K562 (cell line): ENCODE data around the gene BRME1. TPM values are rescaled to one million over a fixed set of nuclear protein-coding genes. Genes with fewer than 3 reads are reported as not detected.

ENCODE experiments used
- EP300 ChIP-seq: IDR thresholded peaks from 2 replicates; pipeline ENCODE4 v1.6.1; 2012; ENCODE audit warnings: low read length, improper control_type of control experiment
- POLR2H ChIP-seq: IDR thresholded peaks from 2 replicates; pipeline ENCODE4 v1.6.1; 2016; ENCODE audit warnings: missing genetic modification characterization, low read depth, mild to moderate bottlenecking, control low read depth, missing compliant biosample characterization, moderate library complexity
- POLR3G ChIP-seq: IDR thresholded peaks from 2 replicates; pipeline ENCODE4 v1.6.1; 2011; ENCODE audit not compliant: insufficient read length, insufficient replicate concordance; ENCODE audit errors: extremely low read depth
- PRPF4 ChIP-seq: fragments of 200-400 bp; formaldehyde crosslinking; IDR thresholded peaks from one replicate; pipeline ENCODE4 v1.6.1; 2017; ENCODE audit warnings: low read length, low read depth, mild to moderate bottlenecking; ENCODE audit not compliant: insufficient read depth, poor library complexity, severe bottlenecking
- SUPT5H ChIP-seq: fragments of 450-650 bp; IDR thresholded peaks from 2 replicates; pipeline ENCODE4 v1.6.1; 2016
- YY1 ChIP-seq, 3 experiments: IDR thresholded peaks; 2 replicates each; pipeline ENCODE4 v1.6.1; 2011; ENCODE audit warnings: low read length in 2 of 3, mild to moderate bottlenecking in 2 of 3, moderate library complexity in 2 of 3, borderline replicate concordance in 1 of 3, control low read depth in 1 of 3, low read depth in 1 of 3; ENCODE audit not compliant: insufficient read depth in 3 of 3, insufficient replicate concordance in 2 of 3, control insufficient read depth in 1 of 3, insufficient read length in 1 of 3; ENCODE audit errors: extremely low read depth in 1 of 3
- polyA plus RNA-seq, 8 experiments: library from polyadenylated mRNA; depleted of rRNA in 4 of 8; stranded (reverse) in 5 of 8; unstranded in 3 of 8; fragments of >200 nt; fragmentation: Nextera tagmentation in 2 of 8; fragmentation: Illumina TruSeq in 1 of 8; extraction: Ambion mirVana in 2 of 8; extraction: Trizol in 1 of 8; gene quantifications; 2 replicates each; pipeline versions ENCODE4 v1.2.1 to v1.2.3, GENCODE V29; 2011 to 2014; ENCODE audit warnings: inconsistent platforms in 1 of 8, missing spikeins in 1 of 8
- total RNA-seq, 7 experiments: library from RNA; depleted of rRNA in 6 of 7; stranded (reverse); fragments of >200 nt in 6 of 7; fragmentation: Illumina TruSeq in 2 of 7; extraction: Trizol in 2 of 7; gene quantifications; 2 replicates each; pipeline versions ENCODE4 v1.2.1 to v1.2.3, GENCODE V29; 2011 to 2021; ENCODE audit warnings: low replicate concordance in 1 of 7
- TF ChIP-seq, protein P1 (sequence below): sonication (generic); formaldehyde crosslinking; IDR thresholded peaks from 2 replicates; pipeline ENCODE4 v1.8.0; 2023; ENCODE audit warnings: mild to moderate bottlenecking, missing genetic modification reagents
- TF ChIP-seq, protein P2 (sequence below): IDR thresholded peaks from 3 replicates; pipeline ENCODE4 v1.6.1; 2011; ENCODE audit warnings: borderline replicate concordance, mild to moderate bottlenecking, moderate library complexity; ENCODE audit not compliant: insufficient read length; ENCODE audit errors: extremely low read depth
- TF ChIP-seq, protein P3 (sequence below): fragments of 450-650 bp; formaldehyde crosslinking; IDR thresholded peaks from 2 replicates; pipeline ENCODE4 v1.4.0; 2022; ENCODE audit warnings: mild to moderate bottlenecking, moderate library complexity
- TF ChIP-seq, protein P4 (sequence below): fragments of 200-800 bp; sonication (Bioruptor generic); IDR thresholded peaks from 2 replicates; pipeline ENCODE4 v1.6.1; 2017; ENCODE audit warnings: missing genetic modification characterization, missing compliant biosample characterization
- TF ChIP-seq, protein P5 (sequence below): fragments of 450-650 bp; conservative IDR thresholded peaks from 2 replicates; pipeline ENCODE4 v1.6.1; 2016; ENCODE audit warnings: missing genetic modification characterization, low read depth, mild to moderate bottlenecking, control low read depth, missing compliant biosample characterization

Gene BRME1
- total and polyA plus RNA-seq, 9 of the 15 experiments (the other 6 are each of a cell fraction or from before 2014, with no cell fraction given): 0.75 to 6.1 (median 3.6) TPM

DNA sequence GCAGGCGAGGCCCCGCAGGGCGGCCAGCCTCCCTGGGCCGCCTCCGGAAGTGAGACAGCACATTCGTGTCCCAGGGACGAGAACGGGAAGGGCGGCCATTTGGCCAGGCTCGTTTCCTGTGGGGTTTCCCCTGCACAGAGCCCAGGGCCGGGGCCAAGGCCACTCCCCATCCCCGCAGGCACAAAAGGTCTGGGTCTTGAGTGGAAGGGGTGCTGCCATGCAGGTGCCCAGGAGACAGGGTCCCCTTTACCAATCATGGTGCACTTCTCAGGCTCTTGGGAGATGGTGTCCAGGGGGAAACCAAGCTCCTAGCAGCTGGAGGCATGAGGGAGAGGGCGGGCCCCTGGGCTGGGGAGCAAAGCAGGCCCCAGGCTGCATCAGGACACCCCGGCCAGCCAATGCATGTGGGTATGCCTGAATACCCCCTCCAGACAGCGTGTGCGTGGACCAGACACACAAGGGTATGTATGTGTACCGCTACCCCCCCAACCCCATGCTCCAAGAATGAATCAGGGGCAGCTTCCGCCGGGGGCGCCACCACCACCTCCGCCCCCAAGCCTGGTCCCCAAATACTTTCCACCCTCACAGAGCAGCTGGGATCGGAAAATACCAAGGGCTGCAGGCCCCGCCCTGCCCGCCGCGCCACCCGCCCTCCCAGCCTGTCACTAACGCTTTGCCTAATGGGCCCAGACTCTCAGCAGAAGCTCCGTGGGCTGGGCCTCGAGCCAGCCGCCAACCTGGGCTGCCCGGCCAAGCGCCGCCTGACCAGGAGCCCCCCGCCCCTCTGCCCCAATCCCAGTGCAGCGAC is 66.6 kb downstream of the BRME1 start (continued):
- TF ChIP-seq, protein P1, sequence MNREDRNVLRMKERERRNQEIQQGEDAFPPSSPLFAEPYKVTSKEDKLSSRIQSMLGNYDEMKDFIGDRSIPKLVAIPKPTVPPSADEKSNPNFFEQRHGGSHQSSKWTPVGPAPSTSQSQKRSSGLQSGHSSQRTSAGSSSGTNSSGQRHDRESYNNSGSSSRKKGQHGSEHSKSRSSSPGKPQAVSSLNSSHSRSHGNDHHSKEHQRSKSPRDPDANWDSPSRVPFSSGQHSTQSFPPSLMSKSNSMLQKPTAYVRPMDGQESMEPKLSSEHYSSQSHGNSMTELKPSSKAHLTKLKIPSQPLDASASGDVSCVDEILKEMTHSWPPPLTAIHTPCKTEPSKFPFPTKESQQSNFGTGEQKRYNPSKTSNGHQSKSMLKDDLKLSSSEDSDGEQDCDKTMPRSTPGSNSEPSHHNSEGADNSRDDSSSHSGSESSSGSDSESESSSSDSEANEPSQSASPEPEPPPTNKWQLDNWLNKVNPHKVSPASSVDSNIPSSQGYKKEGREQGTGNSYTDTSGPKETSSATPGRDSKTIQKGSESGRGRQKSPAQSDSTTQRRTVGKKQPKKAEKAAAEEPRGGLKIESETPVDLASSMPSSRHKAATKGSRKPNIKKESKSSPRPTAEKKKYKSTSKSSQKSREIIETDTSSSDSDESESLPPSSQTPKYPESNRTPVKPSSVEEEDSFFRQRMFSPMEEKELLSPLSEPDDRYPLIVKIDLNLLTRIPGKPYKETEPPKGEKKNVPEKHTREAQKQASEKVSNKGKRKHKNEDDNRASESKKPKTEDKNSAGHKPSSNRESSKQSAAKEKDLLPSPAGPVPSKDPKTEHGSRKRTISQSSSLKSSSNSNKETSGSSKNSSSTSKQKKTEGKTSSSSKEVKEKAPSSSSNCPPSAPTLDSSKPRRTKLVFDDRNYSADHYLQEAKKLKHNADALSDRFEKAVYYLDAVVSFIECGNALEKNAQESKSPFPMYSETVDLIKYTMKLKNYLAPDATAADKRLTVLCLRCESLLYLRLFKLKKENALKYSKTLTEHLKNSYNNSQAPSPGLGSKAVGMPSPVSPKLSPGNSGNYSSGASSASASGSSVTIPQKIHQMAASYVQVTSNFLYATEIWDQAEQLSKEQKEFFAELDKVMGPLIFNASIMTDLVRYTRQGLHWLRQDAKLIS (CRISPR knock-in tag): 0 out of 2 replicates have a peak, but pooled peaks have one; percentile 23
- TF ChIP-seq, protein P2, sequence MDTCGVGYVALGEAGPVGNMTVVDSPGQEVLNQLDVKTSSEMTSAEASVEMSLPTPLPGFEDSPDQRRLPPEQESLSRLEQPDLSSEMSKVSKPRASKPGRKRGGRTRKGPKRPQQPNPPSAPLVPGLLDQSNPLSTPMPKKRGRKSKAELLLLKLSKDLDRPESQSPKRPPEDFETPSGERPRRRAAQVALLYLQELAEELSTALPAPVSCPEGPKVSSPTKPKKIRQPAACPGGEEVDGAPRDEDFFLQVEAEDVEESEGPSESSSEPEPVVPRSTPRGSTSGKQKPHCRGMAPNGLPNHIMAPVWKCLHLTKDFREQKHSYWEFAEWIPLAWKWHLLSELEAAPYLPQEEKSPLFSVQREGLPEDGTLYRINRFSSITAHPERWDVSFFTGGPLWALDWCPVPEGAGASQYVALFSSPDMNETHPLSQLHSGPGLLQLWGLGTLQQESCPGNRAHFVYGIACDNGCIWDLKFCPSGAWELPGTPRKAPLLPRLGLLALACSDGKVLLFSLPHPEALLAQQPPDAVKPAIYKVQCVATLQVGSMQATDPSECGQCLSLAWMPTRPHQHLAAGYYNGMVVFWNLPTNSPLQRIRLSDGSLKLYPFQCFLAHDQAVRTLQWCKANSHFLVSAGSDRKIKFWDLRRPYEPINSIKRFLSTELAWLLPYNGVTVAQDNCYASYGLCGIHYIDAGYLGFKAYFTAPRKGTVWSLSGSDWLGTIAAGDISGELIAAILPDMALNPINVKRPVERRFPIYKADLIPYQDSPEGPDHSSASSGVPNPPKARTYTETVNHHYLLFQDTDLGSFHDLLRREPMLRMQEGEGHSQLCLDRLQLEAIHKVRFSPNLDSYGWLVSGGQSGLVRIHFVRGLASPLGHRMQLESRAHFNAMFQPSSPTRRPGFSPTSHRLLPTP: no peak
- TF ChIP-seq, protein P3, sequence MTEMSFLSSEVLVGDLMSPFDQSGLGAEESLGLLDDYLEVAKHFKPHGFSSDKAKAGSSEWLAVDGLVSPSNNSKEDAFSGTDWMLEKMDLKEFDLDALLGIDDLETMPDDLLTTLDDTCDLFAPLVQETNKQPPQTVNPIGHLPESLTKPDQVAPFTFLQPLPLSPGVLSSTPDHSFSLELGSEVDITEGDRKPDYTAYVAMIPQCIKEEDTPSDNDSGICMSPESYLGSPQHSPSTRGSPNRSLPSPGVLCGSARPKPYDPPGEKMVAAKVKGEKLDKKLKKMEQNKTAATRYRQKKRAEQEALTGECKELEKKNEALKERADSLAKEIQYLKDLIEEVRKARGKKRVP (CRISPR knock-in tag): no peak
- TF ChIP-seq, protein P4, sequence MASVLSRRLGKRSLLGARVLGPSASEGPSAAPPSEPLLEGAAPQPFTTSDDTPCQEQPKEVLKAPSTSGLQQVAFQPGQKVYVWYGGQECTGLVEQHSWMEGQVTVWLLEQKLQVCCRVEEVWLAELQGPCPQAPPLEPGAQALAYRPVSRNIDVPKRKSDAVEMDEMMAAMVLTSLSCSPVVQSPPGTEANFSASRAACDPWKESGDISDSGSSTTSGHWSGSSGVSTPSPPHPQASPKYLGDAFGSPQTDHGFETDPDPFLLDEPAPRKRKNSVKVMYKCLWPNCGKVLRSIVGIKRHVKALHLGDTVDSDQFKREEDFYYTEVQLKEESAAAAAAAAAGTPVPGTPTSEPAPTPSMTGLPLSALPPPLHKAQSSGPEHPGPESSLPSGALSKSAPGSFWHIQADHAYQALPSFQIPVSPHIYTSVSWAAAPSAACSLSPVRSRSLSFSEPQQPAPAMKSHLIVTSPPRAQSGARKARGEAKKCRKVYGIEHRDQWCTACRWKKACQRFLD (CRISPR knock-in tag): peak; percentile 17; the same call in 1 of the 2 replicates
- peak; percentile 76 for TF ChIP-seq SUPT5H
- no peak for TF ChIP-seq POLR3G
- peak; percentile 69; the same call in 1 of the 2 replicates for TF ChIP-seq POLR2H (tag)
- TF ChIP-seq PRPF4: no peak
- TF ChIP-seq YY1 (IDR thresholded peaks at IDR 0.05; ENCODE audit: borderline replicate concordance in 1 of 3, control insufficient read depth in 1 of 3, extremely low read depth in 1 of 3, insufficient read depth in 3 of 3, insufficient read length in 1 of 3, insufficient replicate concordance in 2 of 3, low read depth in 1 of 3, low read length in 2 of 3): peak; percentile 65 to 94 (median 90)
- peak; percentile 51 for TF ChIP-seq EP300
- TF ChIP-seq, protein P5, sequence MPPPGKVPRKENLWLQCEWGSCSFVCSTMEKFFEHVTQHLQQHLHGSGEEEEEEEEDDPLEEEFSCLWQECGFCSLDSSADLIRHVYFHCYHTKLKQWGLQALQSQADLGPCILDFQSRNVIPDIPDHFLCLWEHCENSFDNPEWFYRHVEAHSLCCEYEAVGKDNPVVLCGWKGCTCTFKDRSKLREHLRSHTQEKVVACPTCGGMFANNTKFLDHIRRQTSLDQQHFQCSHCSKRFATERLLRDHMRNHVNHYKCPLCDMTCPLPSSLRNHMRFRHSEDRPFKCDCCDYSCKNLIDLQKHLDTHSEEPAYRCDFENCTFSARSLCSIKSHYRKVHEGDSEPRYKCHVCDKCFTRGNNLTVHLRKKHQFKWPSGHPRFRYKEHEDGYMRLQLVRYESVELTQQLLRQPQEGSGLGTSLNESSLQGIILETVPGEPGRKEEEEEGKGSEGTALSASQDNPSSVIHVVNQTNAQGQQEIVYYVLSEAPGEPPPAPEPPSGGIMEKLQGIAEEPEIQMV (tag): no peak
